ENCODE data around the gene ZNF276. TPM values are rescaled to one million over a fixed set of nuclear protein-coding genes. Genes with fewer than 3 reads are reported as not detected.
"Not testable (repeated sequence)": the region's sequence is repeated elsewhere in the genome, so short reads cannot be mapped to it uniquely, and the experiment has no call there.

The ZNF276 gene
- total RNA-seq, 4 donors from 2014 or later, result 6.4 to 41.5 (median 20.8) TPM

DNA sequence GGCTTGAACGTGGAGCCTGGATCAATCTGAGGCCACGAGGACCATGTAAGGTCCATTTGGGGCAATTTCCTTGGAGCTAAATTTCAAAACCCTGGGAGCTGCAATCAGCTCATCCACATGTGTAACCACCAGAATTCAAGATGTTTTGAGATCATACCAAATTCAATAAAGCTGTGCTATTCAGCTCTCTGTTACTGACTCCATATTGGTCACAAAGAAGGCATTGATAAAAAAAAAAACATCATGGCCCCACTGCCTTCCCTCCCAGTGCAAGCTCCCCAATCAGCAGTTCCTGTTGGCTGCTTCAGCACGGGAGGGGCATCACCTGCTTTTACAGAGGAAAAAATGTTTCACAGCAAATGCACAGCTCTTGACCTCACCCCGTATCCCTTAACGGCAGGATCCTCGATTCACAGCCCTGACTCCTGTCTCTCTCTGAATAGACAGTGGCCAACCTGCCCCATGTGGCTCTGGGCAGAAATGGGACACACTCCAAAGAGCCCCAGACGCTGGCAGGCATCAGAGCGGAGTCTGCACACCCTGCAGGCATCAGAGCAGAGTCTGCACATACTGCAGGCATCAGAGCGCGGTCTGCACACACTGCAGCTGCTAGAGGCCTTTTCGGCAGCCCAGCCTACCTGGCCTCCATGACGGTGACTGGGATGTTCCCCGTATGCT, 58.0 kb downstream of the ZNF276 start:
- intact Hi-C loops (cut with DNase I; ENCODE audit: low total_unique reads), result no loop called here
- no peak overlapping the region for H3K4me3 ChIP-seq
- H3K36me3 ChIP-seq, result no peaks in the 10 kb centered on the region
- no peak for DNase-seq
- TF ChIP-seq CTCF (IDR thresholded peaks at IDR 0.05) (no peak), POLR2A (IDR thresholded peaks at IDR 0.05) (no peak)
- H3K4me1 ChIP-seq, result no peaks in the 10 kb centered on the region
- no peaks in the 10 kb centered on the region for H3K9me3 ChIP-seq
- H3K27me3 ChIP-seq, result no peaks in the 10 kb centered on the region
- no peak overlapping the region for H3K27ac ChIP-seq

- Histone ChIP-seq H3K27me3 (no peaks in the 10 kb centered on the region), H3K36me3 (no peaks in the 10 kb centered on the region), H3K9me3 (no peaks in the 10 kb centered on the region), H3K4me1 (no peaks in the 10 kb centered on the region), H3K27ac (no peak overlapping the region), H3K4me3 (no peak overlapping the region)
- TF ChIP-seq CTCF (IDR thresholded peaks at IDR 0.05), result no peak
- no peak for TF ChIP-seq POLR2A (IDR thresholded peaks at IDR 0.05)
- intact Hi-C loops (cut with DNase I; ENCODE audit: low total_unique reads), result no loop called here
- no peak for DNase-seq
Observed at GRCh38 chr16:89779909-89780305, 58.6 kb downstream of the ZNF276 start.

- no peaks in the 10 kb centered on the region for H3K9me3 ChIP-seq
- no peak for TF ChIP-seq CTCF (IDR thresholded peaks at IDR 0.05)
- TF ChIP-seq POLR2A (IDR thresholded peaks at IDR 0.05), result no peak
- no peaks in the 10 kb centered on the region for H3K4me1 ChIP-seq
- intact Hi-C loops (cut with DNase I; ENCODE audit: low total_unique reads), result no loop called here
- no peak for DNase-seq
- no peaks in the 10 kb centered on the region for H3K36me3 ChIP-seq
- H3K27ac ChIP-seq, result no peak overlapping the region
- H3K27me3 ChIP-seq, result no peaks in the 10 kb centered on the region
- no peak overlapping the region for H3K4me3 ChIP-seq
Observed at GRCh38 chr16:89782489-89782888, 61.2 kb downstream of the ZNF276 start.

DNA sequence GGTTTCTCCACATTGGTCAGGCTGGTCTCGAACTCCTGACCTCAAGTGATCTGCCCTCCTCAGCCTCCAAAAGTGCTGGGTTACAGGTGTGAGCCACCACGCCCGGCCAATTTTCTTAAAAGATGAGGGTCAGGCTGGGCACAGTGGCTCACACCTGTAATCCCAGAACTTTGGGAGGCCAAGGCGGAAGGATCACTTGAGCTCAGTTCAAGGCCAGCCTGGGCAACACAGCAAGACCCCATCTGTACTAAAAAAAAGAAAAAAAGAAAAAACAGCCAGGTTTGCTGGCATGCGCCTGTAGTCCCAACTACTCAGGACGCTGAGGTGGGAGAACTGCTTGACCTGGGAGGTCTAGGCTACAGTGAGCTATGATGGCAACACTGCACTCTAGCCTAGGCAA, 62.6 kb downstream of the ZNF276 start:
- intact Hi-C loops (cut with DNase I; ENCODE audit: low total_unique reads); H3K27ac ChIP-seq; H3K27me3 ChIP-seq; H3K9me3 ChIP-seq; DNase-seq; H3K4me1 ChIP-seq; H3K4me3 ChIP-seq; H3K36me3 ChIP-seq: not testable (repeated sequence)

DNA sequence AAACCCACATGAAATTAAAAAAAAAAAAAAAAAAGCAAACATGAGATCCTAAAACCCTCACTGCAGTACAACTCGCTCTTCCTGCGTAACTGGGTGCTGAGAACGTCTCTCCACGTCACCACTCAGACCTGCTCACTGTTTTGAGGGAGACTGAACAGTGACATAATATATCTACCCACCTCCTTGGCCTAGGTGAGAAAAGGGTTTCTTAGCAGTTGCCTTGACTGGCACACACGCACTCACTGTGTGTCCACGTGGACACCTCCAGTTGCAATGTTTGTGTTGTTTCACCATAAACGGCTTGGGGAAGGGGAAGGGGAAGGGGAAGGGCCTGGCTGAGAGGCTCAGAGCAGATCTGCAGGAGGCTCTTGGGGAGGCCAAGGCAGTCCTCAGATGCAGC, 63.1 kb downstream of the ZNF276 start:
- H3K36me3 ChIP-seq, result no peaks in the 10 kb centered on the region
- H3K27me3 ChIP-seq, result no peaks in the 10 kb centered on the region
- H3K27ac ChIP-seq, result no peak overlapping the region
- no peak for DNase-seq
- intact Hi-C loops (cut with DNase I; ENCODE audit: low total_unique reads), result no loop called here
- no peaks in the 10 kb centered on the region for H3K4me1 ChIP-seq
- H3K4me3 ChIP-seq, result no peak overlapping the region
- H3K9me3 ChIP-seq, result no peaks in the 10 kb centered on the region
- TF ChIP-seq POLR2A (IDR thresholded peaks at IDR 0.05) (no peak), CTCF (IDR thresholded peaks at IDR 0.05) (no peak)
